H9 (cell line): ENCODE measurements around the gene JMJD1C. TPM values are rescaled to one million over a fixed set of nuclear protein-coding genes. Genes with fewer than 3 reads are reported as not detected.

Source experiments
- DNase-seq: peaks from one replicate; pipeline ENCODE4 v3.0.0-alpha.2; 2017
- H2AFZ ChIP-seq: one replicate; pipeline ENCODE4 v1.6.1; 2013; ENCODE audit warnings: mild to moderate bottlenecking, low read length, control low read depth, moderate library complexity
- H2AK5ac ChIP-seq: 2 replicates; pipeline ENCODE4 v1.6.1; 2013; ENCODE audit warnings: low read length, control low read depth, mixed read lengths; ENCODE audit not compliant: insufficient read length
- H2BK120ac ChIP-seq: one replicate; pipeline ENCODE4 v1.6.1; 2013; ENCODE audit warnings: low read depth, mild to moderate bottlenecking, low read length, control low read depth, inconsistent platforms; ENCODE audit not compliant: poor library complexity, severe bottlenecking
- H2BK12ac ChIP-seq: 2 replicates; pipeline ENCODE4 v1.6.1; 2013; ENCODE audit warnings: low read length, control low read depth, mixed read lengths, low read depth; ENCODE audit not compliant: insufficient read length
- H2BK15ac ChIP-seq: 2 replicates; pipeline ENCODE4 v1.6.1; 2013; ENCODE audit warnings: low read depth, low read length, control low read depth
- H2BK20ac ChIP-seq: one replicate; pipeline ENCODE4 v1.6.1; 2013; ENCODE audit warnings: low read depth, mild to moderate bottlenecking, low read length, control low read depth, inconsistent platforms; ENCODE audit not compliant: poor library complexity, severe bottlenecking
- H2BK5ac ChIP-seq: 2 replicates; pipeline ENCODE4 v1.6.1; 2013; ENCODE audit warnings: low read length, control low read depth, mixed read lengths; ENCODE audit not compliant: insufficient read length
- H3K14ac ChIP-seq: 2 replicates; pipeline ENCODE4 v1.6.1; 2013; ENCODE audit warnings: low read length, control low read depth; ENCODE audit not compliant: insufficient read depth
- H3K18ac ChIP-seq: 2 replicates; pipeline ENCODE4 v1.6.1; 2013; ENCODE audit warnings: low read depth, mild to moderate bottlenecking, mixed read lengths, low read length, control low read depth; ENCODE audit not compliant: insufficient read length
- H3K23ac ChIP-seq: 2 replicates; pipeline ENCODE4 v1.6.1; 2013; ENCODE audit warnings: low read length, control low read depth, mixed read lengths, low read depth; ENCODE audit not compliant: insufficient read length
- H3K23me2 ChIP-seq: 2 replicates; pipeline ENCODE4 v1.6.1; 2013; ENCODE audit warnings: low read depth, mild to moderate bottlenecking, mixed read lengths, low read length, control low read depth; ENCODE audit not compliant: insufficient read length, poor library complexity, severe bottlenecking
- H3K27ac ChIP-seq: 2 replicates; pipeline ENCODE4 v1.5.1; 2013; ENCODE audit warnings: low read length, control low read depth, mixed read lengths, low read depth; ENCODE audit not compliant: insufficient read length
- H3K27me3 ChIP-seq: 2 replicates; pipeline ENCODE4 v1.6.1; 2013; ENCODE audit warnings: low read length, control low read depth, inconsistent platforms; ENCODE audit not compliant: insufficient read depth
- H3K4ac ChIP-seq: 2 replicates; pipeline ENCODE4 v1.6.1; 2013; ENCODE audit warnings: low read depth, mild to moderate bottlenecking, control low read depth, inconsistent platforms, low read length, moderate library complexity
- H3K4me1 ChIP-seq: 2 replicates; pipeline ENCODE4 v1.6.1; 2013; ENCODE audit warnings: low read length, control low read depth, inconsistent platforms; ENCODE audit not compliant: insufficient read depth
- H3K4me2 ChIP-seq: 2 replicates; pipeline ENCODE4 v1.6.1; 2013; ENCODE audit warnings: low read length, control low read depth, mixed read lengths; ENCODE audit not compliant: insufficient read length, insufficient read depth
- H3K56ac ChIP-seq: 2 replicates; pipeline ENCODE4 v1.6.1; 2013; ENCODE audit warnings: low read depth, mild to moderate bottlenecking, mixed read lengths, low read length, control low read depth; ENCODE audit not compliant: insufficient read length
- H3K79me1 ChIP-seq: 2 replicates; pipeline ENCODE4 v1.6.1; 2013; ENCODE audit warnings: low read depth, mild to moderate bottlenecking, moderate library complexity, low read length, control low read depth, inconsistent platforms; ENCODE audit not compliant: insufficient read depth, poor library complexity, severe bottlenecking
- H3K79me2 ChIP-seq: 2 replicates; pipeline ENCODE4 v1.6.1; 2013; ENCODE audit warnings: low read length, control low read depth, inconsistent platforms; ENCODE audit not compliant: insufficient read depth
- H3K9ac ChIP-seq: 2 replicates; pipeline ENCODE4 v1.6.1; 2013; ENCODE audit warnings: low read length, control low read depth, mixed read lengths; ENCODE audit not compliant: insufficient read length; ENCODE audit errors: extremely low read depth
- H3K9me3 ChIP-seq: one replicate; pipeline ENCODE4 v1.6.1; 2013; ENCODE audit warnings: low read depth, low read length, inconsistent platforms; ENCODE audit not compliant: control insufficient read depth
- H3T11ph ChIP-seq: one replicate; pipeline ENCODE4 v1.6.1; 2013; ENCODE audit warnings: mild to moderate bottlenecking, low read length, control low read depth, inconsistent platforms
- H4K20me1 ChIP-seq: one replicate; pipeline ENCODE4 v1.6.1; 2013; ENCODE audit not compliant: control insufficient read depth, insufficient read length, insufficient read depth
- H4K5ac ChIP-seq: 2 replicates; pipeline ENCODE4 v1.6.1; 2013; ENCODE audit warnings: low read depth, mild to moderate bottlenecking, mixed read lengths, low read length, control low read depth; ENCODE audit not compliant: insufficient read length
- H4K8ac ChIP-seq: replicated peaks from 2 replicates; pipeline ENCODE4 v1.6.1; 2013; ENCODE audit warnings: low read length, control low read depth, mixed read lengths, low read depth; ENCODE audit not compliant: insufficient read length
- H4K91ac ChIP-seq: 2 replicates; pipeline ENCODE4 v1.6.1; 2013; ENCODE audit warnings: low read depth, mild to moderate bottlenecking, moderate library complexity, mixed read lengths, low read length, control low read depth; ENCODE audit not compliant: insufficient read length
- H3K27ac Mint-ChIP-seq, 3 experiments: 2 replicates in 2 of 3; 3 replicates in 1 of 3; pipeline ENCODE4 v1.8.0; 2020 to 2021; ENCODE audit warnings: mixed read lengths in 3 of 3, mild to moderate bottlenecking in 1 of 3, moderate library complexity in 1 of 3
- H3K27me3 Mint-ChIP-seq: 2 replicates; pipeline ENCODE4 v1.8.0; 2021; ENCODE audit warnings: low read depth, mild to moderate bottlenecking, moderate library complexity, mixed read lengths
- H3K36me3 Mint-ChIP-seq, 3 experiments: 2 replicates in 2 of 3; 3 replicates in 1 of 3; pipeline ENCODE4 v1.8.0; 2020 to 2021; ENCODE audit warnings: low read depth in 3 of 3, mixed read lengths in 3 of 3; ENCODE audit not compliant: insufficient read depth in 1 of 3
- H3K4me1 Mint-ChIP-seq, 2 experiments: 2 replicates each; pipeline ENCODE4 v1.8.0; 2020; ENCODE audit warnings: mixed read lengths in 2 of 2
- H3K4me3 Mint-ChIP-seq, 2 experiments: 2 replicates in 1 of 2; 3 replicates in 1 of 2; pipeline ENCODE4 v1.8.0; 2020 to 2021; ENCODE audit warnings: mild to moderate bottlenecking in 2 of 2, mixed read lengths in 2 of 2, moderate library complexity in 1 of 2
- H3K9me3 Mint-ChIP-seq, 2 experiments: 2 replicates in 1 of 2; 3 replicates in 1 of 2; pipeline ENCODE4 v1.8.0; 2020; ENCODE audit warnings: mild to moderate bottlenecking in 2 of 2, mixed read lengths in 2 of 2, moderate library complexity in 1 of 2
- total RNA-seq: library from RNA; stranded (reverse); gene quantifications from 2 replicates; pipeline ENCODE4 v1.2.1, GENCODE V29; 2021
- TF ChIP-seq, protein P1 (sequence below): fragments of 200-600 bp; sonication (generic); conservative IDR thresholded peaks from 3 replicates; pipeline ENCODE4 v1.8.0; 2021; ENCODE audit warnings: antibody characterized with exemption, mild to moderate bottlenecking

JMJD1C gene
- total RNA-seq, 1 experiment from 2014 or later: 200 TPM

DNA sequence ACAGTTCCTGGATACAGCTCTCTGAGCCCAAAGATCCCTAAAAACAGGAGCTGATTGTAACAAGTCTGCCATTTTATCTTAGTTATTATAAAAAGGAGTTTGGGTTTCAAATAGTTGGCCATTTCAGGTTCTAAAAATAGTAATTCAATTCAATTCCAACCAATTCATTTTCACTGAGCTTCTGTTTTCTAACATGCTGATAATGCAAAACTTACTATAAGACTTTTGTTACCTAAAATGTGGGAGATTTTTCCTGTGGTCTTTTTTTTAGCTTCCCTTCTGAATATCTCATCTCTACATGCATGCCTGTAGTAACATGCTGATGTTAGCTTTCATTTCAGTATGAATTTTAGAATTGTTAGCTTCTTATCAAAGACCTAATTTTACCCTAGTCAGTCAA is 319.3 kb downstream of the JMJD1C start:
- H3K4me3 Mint-ChIP-seq: no peak overlapping the region
- no peaks in the 10 kb centered on the region for H4K20me1 ChIP-seq
- peaks cover 3% of the 10 kb centered on the region; the same call in 1 of the 2 replicates for H3K79me2 ChIP-seq
- no peak overlapping the region for H3K56ac ChIP-seq
- no peaks in the 10 kb centered on the region; the same call in 1 of the 2 replicates for H3K4me1 ChIP-seq
- H3K36me3 Mint-ChIP-seq: peaks cover 6 to 21% (median 19%) of the 10 kb centered on the region in 3 experiments; a peak in 6 of 7 replicates
- no peaks in the 10 kb centered on the region for H3K27me3 ChIP-seq
- H3K9me3 Mint-ChIP-seq: no peaks in the 10 kb centered on the region
- no peak overlapping the region for H3K18ac ChIP-seq
- no peak overlapping the region for H4K5ac ChIP-seq
- no peak overlapping the region for H2BK20ac ChIP-seq
- H2BK12ac ChIP-seq: no peak overlapping the region
- no peak overlapping the region for H2BK120ac ChIP-seq
- no peak overlapping the region for H3K4ac ChIP-seq
- H3K4me1 Mint-ChIP-seq: peaks cover 12 to 15% of the 10 kb centered on the region in 2 experiments
- no peak overlapping the region for H3K27ac ChIP-seq
- no peak overlapping the region for H3K27ac Mint-ChIP-seq
- H3K4me2 ChIP-seq: no peak overlapping the region
- no peaks in the 10 kb centered on the region for H3K23me2 ChIP-seq
- H2BK5ac ChIP-seq: no peak overlapping the region
- no peak overlapping the region for H2AK5ac ChIP-seq
- peaks cover 7% of the 10 kb centered on the region for H3K79me1 ChIP-seq
- H3K9ac ChIP-seq: no peak overlapping the region
- no peak overlapping the region for H4K8ac ChIP-seq
- no peak overlapping the region for H2AFZ ChIP-seq
- H3K14ac ChIP-seq: no peak overlapping the region
- no peaks in the 10 kb centered on the region for H3K27me3 Mint-ChIP-seq
- no peak overlapping the region for H2BK15ac ChIP-seq
- no peaks in the 10 kb centered on the region for H3K9me3 ChIP-seq
- no peak for DNase-seq
- H3K23ac ChIP-seq: no peak overlapping the region
- no peak overlapping the region for H4K91ac ChIP-seq
- no peak overlapping the region for H3T11ph ChIP-seq
- TF ChIP-seq, protein P1, sequence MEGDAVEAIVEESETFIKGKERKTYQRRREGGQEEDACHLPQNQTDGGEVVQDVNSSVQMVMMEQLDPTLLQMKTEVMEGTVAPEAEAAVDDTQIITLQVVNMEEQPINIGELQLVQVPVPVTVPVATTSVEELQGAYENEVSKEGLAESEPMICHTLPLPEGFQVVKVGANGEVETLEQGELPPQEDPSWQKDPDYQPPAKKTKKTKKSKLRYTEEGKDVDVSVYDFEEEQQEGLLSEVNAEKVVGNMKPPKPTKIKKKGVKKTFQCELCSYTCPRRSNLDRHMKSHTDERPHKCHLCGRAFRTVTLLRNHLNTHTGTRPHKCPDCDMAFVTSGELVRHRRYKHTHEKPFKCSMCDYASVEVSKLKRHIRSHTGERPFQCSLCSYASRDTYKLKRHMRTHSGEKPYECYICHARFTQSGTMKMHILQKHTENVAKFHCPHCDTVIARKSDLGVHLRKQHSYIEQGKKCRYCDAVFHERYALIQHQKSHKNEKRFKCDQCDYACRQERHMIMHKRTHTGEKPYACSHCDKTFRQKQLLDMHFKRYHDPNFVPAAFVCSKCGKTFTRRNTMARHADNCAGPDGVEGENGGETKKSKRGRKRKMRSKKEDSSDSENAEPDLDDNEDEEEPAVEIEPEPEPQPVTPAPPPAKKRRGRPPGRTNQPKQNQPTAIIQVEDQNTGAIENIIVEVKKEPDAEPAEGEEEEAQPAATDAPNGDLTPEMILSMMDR: no peak
